ENCODE data around the gene RANBP17.

DNA sequence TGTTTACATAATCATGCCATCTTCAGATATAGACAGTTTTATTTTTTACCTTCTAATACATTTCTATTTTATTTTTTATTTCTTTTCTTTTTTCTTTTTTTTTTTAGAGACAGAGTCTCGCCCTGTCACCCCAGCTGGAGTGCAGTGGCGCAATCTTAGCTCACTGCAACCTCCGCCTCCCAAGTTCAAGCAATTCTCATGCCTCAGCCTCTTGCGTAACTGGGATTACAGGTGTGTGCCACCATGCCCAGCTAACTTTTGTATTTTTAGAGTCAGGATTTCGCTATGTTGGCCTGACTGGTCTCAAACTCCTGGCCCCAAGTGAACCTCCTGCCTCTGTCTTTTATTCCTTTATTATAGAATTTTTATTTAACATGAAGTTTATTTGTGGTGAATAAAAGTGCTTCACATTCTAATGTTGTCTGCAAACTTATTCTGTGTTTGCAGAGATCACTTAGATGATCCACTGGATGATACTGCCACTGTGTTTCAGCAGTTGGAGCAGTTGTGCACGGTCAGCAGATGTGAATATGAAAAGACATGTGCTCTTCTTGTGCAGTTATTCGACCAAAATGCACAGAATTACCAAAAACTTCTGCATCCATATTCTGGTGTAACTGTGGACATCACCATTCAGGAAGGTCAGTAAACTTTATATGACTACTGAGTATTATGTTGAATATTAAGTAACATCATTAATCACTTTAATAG lies 62.2 kb downstream of the RANBP17 start:
- TF ChIP-seq ZNF776 (tag by site-specific recombination; IDR thresholded peaks at IDR 0.05; ENCODE audit: borderline replicate concordance) (no peak), ZNF354C (tag by site-specific recombination; IDR thresholded peaks at IDR 0.05; ENCODE audit: borderline replicate concordance, low read depth) (no peak), ZNF23 (tag by site-specific recombination; IDR thresholded peaks at IDR 0.05; ENCODE audit: borderline replicate concordance) (no peak), ZNF621 (tag by site-specific recombination; IDR thresholded peaks at IDR 0.05) (no peak), ZBTB21 (tag by site-specific recombination; IDR thresholded peaks at IDR 0.05) (no peak)
- TF ChIP-seq, protein P1, sequence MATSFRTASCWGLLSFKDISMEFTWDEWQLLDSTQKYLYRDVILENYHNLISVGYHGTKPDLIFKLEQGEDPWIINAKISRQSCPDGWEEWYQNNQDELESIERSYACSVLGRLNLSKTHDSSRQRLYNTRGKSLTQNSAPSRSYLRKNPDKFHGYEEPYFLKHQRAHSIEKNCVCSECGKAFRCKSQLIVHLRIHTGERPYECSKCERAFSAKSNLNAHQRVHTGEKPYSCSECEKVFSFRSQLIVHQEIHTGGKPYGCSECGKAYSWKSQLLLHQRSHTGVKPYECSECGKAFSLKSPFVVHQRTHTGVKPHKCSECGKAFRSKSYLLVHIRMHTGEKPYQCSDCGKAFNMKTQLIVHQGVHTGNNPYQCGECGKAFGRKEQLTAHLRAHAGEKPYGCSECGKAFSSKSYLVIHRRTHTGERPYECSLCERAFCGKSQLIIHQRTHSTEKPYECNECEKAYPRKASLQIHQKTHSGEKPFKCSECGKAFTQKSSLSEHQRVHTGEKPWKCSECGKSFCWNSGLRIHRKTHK (tag by site-specific recombination; IDR thresholded peaks at IDR 0.05), result no peak
